OCI-LY1 (cell line): ENCODE data around the gene MAGI2.
"Not testable (repeated sequence)": the region's sequence is repeated elsewhere in the genome, so short reads cannot be mapped to it uniquely, and the experiment has no call there.

ENCODE experiments used
- H2AFZ ChIP-seq: fragments of 200-600 bp; sonication (generic), shearing (Covaris generic); 2 replicates; pipeline ENCODE4 v1.6.0; 2014; ENCODE audit warnings: antibody characterized with exemption, mild to moderate bottlenecking, low read length
- H3F3A ChIP-seq: fragments of 200-600 bp; sonication (generic), shearing (Covaris generic); 2 replicates; pipeline ENCODE4 v1.6.0; 2014; ENCODE audit warnings: mild to moderate bottlenecking, antibody characterized with exemption, low read length, moderate library complexity; ENCODE audit not compliant: insufficient read depth
- H3K27ac ChIP-seq: fragments of 200-600 bp; sonication (generic); 2 replicates; pipeline ENCODE4 v1.5.1; 2014; ENCODE audit warnings: low read length, mixed run types, mild to moderate bottlenecking, low read depth; ENCODE audit not compliant: poor library complexity, severe bottlenecking
- H3K27me3 ChIP-seq: fragments of 200-600 bp; sonication (generic); 2 replicates; pipeline ENCODE4 v1.6.0; 2014; ENCODE audit warnings: antibody characterized with exemption, mild to moderate bottlenecking, low read length, moderate library complexity; ENCODE audit not compliant: insufficient read depth
- H3K36me3 ChIP-seq: fragments of 200-600 bp; sonication (generic); 2 replicates; pipeline ENCODE4 v1.6.1; 2014; ENCODE audit warnings: mild to moderate bottlenecking, antibody characterized with exemption, low read length, moderate library complexity, mixed read lengths; ENCODE audit not compliant: insufficient read depth
- H3K4me1 ChIP-seq: fragments of 200-600 bp; sonication (generic); 2 replicates; pipeline ENCODE4 v1.5.1; 2014; ENCODE audit warnings: mild to moderate bottlenecking, low read length, moderate library complexity; ENCODE audit not compliant: insufficient read depth, severe bottlenecking
- H3K4me2 ChIP-seq: fragments of 200-600 bp; sonication (generic), shearing (Covaris generic); 2 replicates; pipeline ENCODE4 v1.6.1; 2014; ENCODE audit warnings: low read length
- H3K4me3 ChIP-seq: fragments of 200-600 bp; sonication (generic); 2 replicates; pipeline ENCODE4 v1.5.1; 2014; ENCODE audit warnings: low read length, low read depth, mild to moderate bottlenecking, mixed read lengths; ENCODE audit not compliant: poor library complexity, severe bottlenecking
- H3K79me2 ChIP-seq: fragments of 200-600 bp; shearing (Covaris generic); 2 replicates; pipeline ENCODE4 v1.6.1; 2016; ENCODE audit warnings: mixed run types, low read length, mixed read lengths; ENCODE audit not compliant: insufficient read depth
- H3K9ac ChIP-seq: fragments of 200-600 bp; sonication (generic), shearing (Covaris generic); 2 replicates; pipeline ENCODE4 v1.6.1; 2014; ENCODE audit warnings: mild to moderate bottlenecking, low read length, mixed read lengths
- H3K9me2 ChIP-seq: fragments of 200-600 bp; sonication (generic), shearing (Covaris generic); 2 replicates; pipeline ENCODE4 v1.6.1; 2014; ENCODE audit warnings: low read depth, mild to moderate bottlenecking, low read length, mixed read lengths
- H3K9me3 ChIP-seq: fragments of 200-600 bp; shearing (Covaris generic); 2 replicates; pipeline ENCODE4 v1.6.1; 2014; ENCODE audit warnings: low read length, mixed read lengths
- H4K20me1 ChIP-seq: fragments of 200-600 bp; sonication (generic), shearing (Covaris generic); 2 replicates; pipeline ENCODE4 v1.6.0; 2016; ENCODE audit warnings: mild to moderate bottlenecking, low read length; ENCODE audit not compliant: insufficient read depth
- CTCF ChIP-seq: fragments of 200-600 bp; sonication (generic), shearing (Covaris generic); IDR thresholded peaks from 2 replicates; pipeline ENCODE4 v1.5.1; 2017; ENCODE audit warnings: mild to moderate bottlenecking, antibody characterized with exemption, low read length, moderate library complexity, mixed read lengths
- EZH2 ChIP-seq: fragments of 200-600 bp; sonication (generic), shearing (Covaris generic); IDR thresholded peaks from 2 replicates; pipeline ENCODE4 v1.8.0; 2017; ENCODE audit warnings: borderline replicate concordance, mixed run types, mild to moderate bottlenecking, antibody characterized with exemption, low read length, moderate library complexity, mixed read lengths

Gene MAGI2

GRCh38 chr7:78323118-78323517 lies 1130.3 kb downstream of the MAGI2 start:
- Histone ChIP-seq H3K27ac (no peak overlapping the region), H3K9me2 (no peaks in the 10 kb centered on the region), H2AFZ (no peak overlapping the region), H3K79me2 (no peaks in the 10 kb centered on the region), H4K20me1 (no peaks in the 10 kb centered on the region), H3K36me3 (no peaks in the 10 kb centered on the region), H3K4me2 (no peak overlapping the region), H3F3A (no peaks in the 10 kb centered on the region), H3K4me1 (no peaks in the 10 kb centered on the region), H3K9me3 (no peaks in the 10 kb centered on the region), H3K4me3 (no peak overlapping the region), H3K9ac (no peak overlapping the region), H3K27me3 (no peaks in the 10 kb centered on the region)
- TF ChIP-seq EZH2 (no peak), CTCF (no peak)

- not testable (repeated sequence) for H3K27ac ChIP-seq, H2AFZ ChIP-seq, H3K9ac ChIP-seq, H3K79me2 ChIP-seq, H3K4me1 ChIP-seq, H3F3A ChIP-seq, H3K4me2 ChIP-seq, H3K4me3 ChIP-seq, H3K36me3 ChIP-seq, H3K27me3 ChIP-seq, H3K9me2 ChIP-seq, H4K20me1 ChIP-seq, H3K9me3 ChIP-seq
Observed at GRCh38 chr7:78322231-78322630, 1131.2 kb downstream of the MAGI2 start.

- H3K27ac ChIP-seq, result no peak overlapping the region
- H3K27me3 ChIP-seq, result no peaks in the 10 kb centered on the region
- no peaks in the 10 kb centered on the region for H3K79me2 ChIP-seq
- no peaks in the 10 kb centered on the region for H3K9me3 ChIP-seq
- no peak overlapping the region for H2AFZ ChIP-seq
- H3K9ac ChIP-seq, result no peak overlapping the region
- H3K36me3 ChIP-seq, result no peaks in the 10 kb centered on the region
- H4K20me1 ChIP-seq, result no peaks in the 10 kb centered on the region; the same call in 1 of the 2 replicates
- H3K4me1 ChIP-seq, result no peaks in the 10 kb centered on the region
- no peak overlapping the region for H3K4me2 ChIP-seq
- H3K4me3 ChIP-seq, result no peak overlapping the region
- no peaks in the 10 kb centered on the region for H3F3A ChIP-seq
- H3K9me2 ChIP-seq, result no peaks in the 10 kb centered on the region
- TF ChIP-seq EZH2, result no peak
- no peak for TF ChIP-seq CTCF
Observed at GRCh38 chr7:78317371-78317770, 1136.1 kb downstream of the MAGI2 start.

GRCh38 chr7:78316110-78316509 lies 1137.4 kb downstream of the MAGI2 start:
- no peaks in the 10 kb centered on the region for H3K4me1 ChIP-seq
- H3F3A ChIP-seq, result no peaks in the 10 kb centered on the region
- H3K27ac ChIP-seq, result no peak overlapping the region
- no peaks in the 10 kb centered on the region; the same call in 1 of the 2 replicates for H4K20me1 ChIP-seq
- H3K27me3 ChIP-seq, result no peaks in the 10 kb centered on the region
- H2AFZ ChIP-seq, result no peak overlapping the region
- no peak overlapping the region for H3K4me3 ChIP-seq
- H3K4me2 ChIP-seq, result no peak overlapping the region
- no peaks in the 10 kb centered on the region for H3K36me3 ChIP-seq
- H3K9ac ChIP-seq, result no peak overlapping the region
- H3K79me2 ChIP-seq, result no peaks in the 10 kb centered on the region
- no peaks in the 10 kb centered on the region for H3K9me3 ChIP-seq
- no peaks in the 10 kb centered on the region for H3K9me2 ChIP-seq
- TF ChIP-seq EZH2 (no peak), CTCF (no peak)
